Thyroid gland (tissue), 4 donors: ENCODE results near the gene UTP14A.

ENCODE experiments used
- CTCF ChIP-seq, 6 experiments: fragments of 200-600 bp in 3 of 6; fragments of 450-650 bp in 3 of 6; sonication (generic) in 3 of 6; IDR thresholded peaks; one replicate each; pipeline ENCODE4 v1.5.1; 2016 to 2019; ENCODE audit warnings: antibody characterized with exemption in 6 of 6, mild to moderate bottlenecking in 2 of 6, inconsistent platforms in 1 of 6, moderate library complexity in 1 of 6
- POLR2A ChIP-seq, 2 donors: fragments of 450-650 bp; IDR thresholded peaks; one replicate each; pipeline ENCODE4 v1.6.1; 2017; ENCODE audit warnings: antibody characterized with exemption in 2 of 2, mild to moderate bottlenecking in 2 of 2, moderate library complexity in 1 of 2

GRCh38 chrX:129958814-129959492, 53.0 kb downstream of the UTP14A start:
- no peak for TF ChIP-seq POLR2A (IDR thresholded peaks at IDR 0.05)
- no peak for TF ChIP-seq CTCF (IDR thresholded peaks at IDR 0.05)
